Skeletal muscle satellite cell (primary cell): Measurements from ENCODE around the gene COL24A1. TPM values are rescaled to one million over a fixed set of nuclear protein-coding genes. Genes with fewer than 3 reads are reported as not detected.

Experiments used
- H3K27me3 ChIP-seq: 2 replicates; pipeline ENCODE4 v1.7.0; 2013; ENCODE audit warnings: low read length; ENCODE audit not compliant: control insufficient read depth, insufficient read depth
- H3K36me3 ChIP-seq: 2 replicates; pipeline ENCODE4 v1.7.0; 2013; ENCODE audit warnings: mild to moderate bottlenecking, control low read depth, low read length; ENCODE audit not compliant: insufficient read depth
- H3K4me1 ChIP-seq: 2 replicates; pipeline ENCODE4 v1.7.0; 2013; ENCODE audit warnings: low read length; ENCODE audit not compliant: control insufficient read depth, insufficient read depth
- H3K4me2 ChIP-seq: 2 replicates; pipeline ENCODE4 v1.7.0; 2013; ENCODE audit warnings: mild to moderate bottlenecking, low read length
- H3K4me3 ChIP-seq: 2 replicates; pipeline ENCODE4 v1.7.0; 2013; ENCODE audit warnings: low read length
- H3K9ac ChIP-seq: 2 replicates; pipeline ENCODE4 v1.7.0; 2013; ENCODE audit warnings: mild to moderate bottlenecking, low read depth, low read length, moderate library complexity
- H3K9me3 ChIP-seq: replicated peaks from 2 replicates; pipeline ENCODE4 v1.7.0; 2013; ENCODE audit warnings: mild to moderate bottlenecking, control low read depth, low read length
- small RNA-seq: library from RNA; depleted of rRNA; stranded (forward); fragments of <200 nt; gene quantifications from one replicate; pipeline ENCODE3, GENCODE V24; 2012

COL24A1 gene

GRCh38 chr1:85707267-85707989 lies 449.1 kb downstream of the COL24A1 start:
- H3K27me3 ChIP-seq = no peaks in the 10 kb centered on the region
- peak overlapping the region; percentile 85 for H3K9ac ChIP-seq
- no peaks in the 10 kb centered on the region for H3K9me3 ChIP-seq
- H3K4me2 ChIP-seq = peak overlapping the region; percentile 85
- H3K36me3 ChIP-seq = peaks cover 20% of the 10 kb centered on the region
- H3K4me1 ChIP-seq = peaks cover 8% of the 10 kb centered on the region
- H3K4me3 ChIP-seq = peak overlapping the region; percentile 86

DNA sequence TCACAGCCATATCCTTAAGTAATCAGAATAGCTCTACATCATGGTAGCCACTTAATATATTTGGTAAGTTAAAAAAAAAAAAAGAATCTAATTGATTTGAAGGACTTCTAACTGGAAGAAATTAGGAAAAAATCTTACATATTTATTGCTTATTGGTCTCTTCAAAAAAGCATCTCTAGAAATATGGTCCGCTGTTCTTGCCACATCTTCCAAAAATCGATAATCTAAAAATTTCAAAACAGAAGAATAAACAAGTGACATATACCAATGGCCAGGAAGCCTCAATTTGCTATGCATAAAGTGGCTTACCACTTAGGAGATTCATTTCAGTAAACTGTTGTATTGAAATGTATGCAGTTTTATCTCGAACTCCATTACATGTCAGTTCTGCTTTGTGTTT lies 450.6 kb downstream of the COL24A1 start:
- no peak overlapping the region for H3K4me3 ChIP-seq
- peaks cover 30% of the 10 kb centered on the region for H3K36me3 ChIP-seq
- H3K9ac ChIP-seq = no peak overlapping the region
- no peaks in the 10 kb centered on the region for H3K27me3 ChIP-seq
- H3K4me2 ChIP-seq = peak overlapping the region; percentile 85
- H3K9me3 ChIP-seq = no peaks in the 10 kb centered on the region
- peaks cover 8% of the 10 kb centered on the region for H3K4me1 ChIP-seq

GRCh38 chr1:85700422-85700821 lies 456.1 kb downstream of the COL24A1 start:
- Histone ChIP-seq H3K27me3 (no peaks in the 10 kb centered on the region), H3K4me3 (no peak overlapping the region), H3K9me3 (no peaks in the 10 kb centered on the region), H3K4me1 (no peaks in the 10 kb centered on the region), H3K36me3 (peaks cover 46% of the 10 kb centered on the region), H3K4me2 (no peak overlapping the region), H3K9ac (no peak overlapping the region)

GRCh38 chr1:85697895-85698294 lies 458.7 kb downstream of the COL24A1 start:
- H3K4me3 ChIP-seq = no peak overlapping the region
- peaks cover 35% of the 10 kb centered on the region for H3K36me3 ChIP-seq
- H3K9ac ChIP-seq = no peak overlapping the region
- H3K4me2 ChIP-seq = no peak overlapping the region
- no peaks in the 10 kb centered on the region for H3K27me3 ChIP-seq
- H3K9me3 ChIP-seq = no peaks in the 10 kb centered on the region
- peaks cover 2% of the 10 kb centered on the region for H3K4me1 ChIP-seq

GRCh38 chr1:85692730-85693314 lies 463.8 kb downstream of the COL24A1 start:
- Histone ChIP-seq H3K27me3 (no peaks in the 10 kb centered on the region), H3K4me2 (no peak overlapping the region), H3K36me3 (peaks cover 22% of the 10 kb centered on the region), H3K4me1 (peaks cover 10% of the 10 kb centered on the region), H3K9me3 (no peaks in the 10 kb centered on the region), H3K4me3 (no peak overlapping the region), H3K9ac (peak overlapping the region; percentile 61)

DNA sequence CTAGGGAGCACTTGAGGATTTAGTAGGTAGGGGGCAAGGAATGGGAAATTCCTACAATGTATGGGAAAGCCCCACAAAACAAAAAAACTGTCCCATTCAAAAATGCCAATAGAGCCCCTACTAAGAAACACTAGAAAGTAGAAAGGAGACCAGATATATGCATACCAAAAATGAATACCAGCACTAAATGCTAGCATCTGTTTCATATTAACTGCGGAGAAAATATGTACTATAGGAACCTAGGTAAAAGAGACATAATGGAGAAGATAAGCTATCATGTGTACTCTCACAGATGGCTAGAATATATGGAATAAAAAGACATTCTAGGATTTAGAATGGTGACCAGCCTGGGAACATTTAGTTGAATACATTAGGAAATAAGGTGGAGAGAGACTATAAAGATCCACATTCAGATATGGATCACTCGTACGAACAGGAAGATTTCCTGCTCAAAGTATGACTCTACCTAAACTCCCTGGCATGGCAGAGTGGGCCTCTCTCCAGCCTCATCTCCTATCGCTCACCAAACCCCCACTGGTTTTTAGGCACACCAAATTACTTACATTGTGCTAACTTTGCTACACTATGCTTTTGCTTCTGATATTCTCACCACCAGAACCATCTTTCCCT lies 466.7 kb downstream of the COL24A1 start:
- no peak overlapping the region for H3K4me2 ChIP-seq
- H3K9ac ChIP-seq = no peak overlapping the region
- peaks cover 28% of the 10 kb centered on the region for H3K36me3 ChIP-seq
- no peak overlapping the region for H3K4me3 ChIP-seq
- no peaks in the 10 kb centered on the region for H3K27me3 ChIP-seq
- H3K9me3 ChIP-seq = no peaks in the 10 kb centered on the region
- peaks cover 10% of the 10 kb centered on the region for H3K4me1 ChIP-seq

DNA sequence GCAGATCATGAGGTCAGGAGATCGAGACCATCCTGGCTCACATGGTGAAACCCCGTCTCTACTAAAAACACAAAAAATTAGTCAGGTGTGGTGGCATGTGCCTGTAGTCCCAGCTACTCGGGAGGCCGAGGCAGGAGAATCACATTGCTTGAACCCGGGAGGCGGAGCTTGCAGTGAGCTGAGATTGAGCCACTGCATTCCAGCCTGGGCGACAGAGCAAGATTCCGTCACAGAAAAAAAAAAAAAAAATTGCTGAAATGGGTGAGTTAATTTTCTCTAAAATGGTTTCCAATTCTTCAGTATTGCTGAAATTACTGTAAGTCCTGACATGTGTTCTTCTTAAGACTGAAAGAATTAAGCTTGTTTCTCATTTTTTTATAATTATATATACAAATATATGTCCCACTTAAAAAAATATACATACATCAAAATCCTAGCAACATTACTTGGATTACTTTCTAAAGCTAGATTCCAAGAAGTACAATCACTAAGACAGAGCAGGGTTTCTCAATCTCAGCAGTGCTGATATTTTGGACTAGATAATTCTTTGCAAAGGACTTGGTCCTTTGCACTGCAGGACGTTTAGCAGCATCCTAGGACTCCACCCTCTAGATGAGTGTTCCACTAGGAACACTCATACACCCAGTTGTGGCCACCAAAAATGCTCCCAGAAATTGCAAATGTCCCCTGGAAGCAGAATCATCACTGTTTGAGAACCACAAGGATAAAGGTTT lies 473.1 kb downstream of the COL24A1 start:
- H3K4me2 ChIP-seq = no peak overlapping the region
- H3K4me1 ChIP-seq = no peaks in the 10 kb centered on the region
- no peak overlapping the region for H3K4me3 ChIP-seq
- no peak overlapping the region for H3K9ac ChIP-seq
- H3K27me3 ChIP-seq = no peaks in the 10 kb centered on the region
- no peaks in the 10 kb centered on the region for H3K9me3 ChIP-seq
- H3K36me3 ChIP-seq = peaks cover 20% of the 10 kb centered on the region

DNA sequence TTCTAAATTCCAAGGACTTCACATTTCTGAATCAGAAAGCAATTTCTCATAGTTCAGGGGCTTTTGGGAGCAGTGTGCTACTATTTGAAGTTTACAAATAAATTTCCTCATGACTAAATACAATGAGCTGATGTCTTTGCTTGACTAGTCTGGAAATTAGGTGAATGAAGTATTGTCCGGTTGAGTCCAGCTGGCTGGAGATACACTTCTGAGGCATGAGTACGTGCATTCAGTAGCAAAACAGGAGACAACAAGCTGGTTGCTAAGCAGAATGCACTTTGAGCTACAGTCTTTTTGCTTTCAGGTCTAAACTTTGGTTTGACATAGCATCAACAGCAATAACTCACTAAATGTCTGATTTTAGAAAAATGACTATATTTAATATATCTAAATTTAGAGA lies 475.5 kb downstream of the COL24A1 start:
- H3K4me1 ChIP-seq = no peaks in the 10 kb centered on the region
- no peaks in the 10 kb centered on the region for H3K27me3 ChIP-seq
- no peak overlapping the region for H3K4me2 ChIP-seq
- H3K9me3 ChIP-seq = no peaks in the 10 kb centered on the region
- peaks cover 29% of the 10 kb centered on the region for H3K36me3 ChIP-seq
- H3K4me3 ChIP-seq = no peak overlapping the region
- H3K9ac ChIP-seq = no peak overlapping the region

Small RNAs within 50 kb of the gene (small RNA-seq; reads per million reads assigned to genes)
- not detected for gene RNA5SP51
